HG03108 (cell line): Measurements from ENCODE around the gene ATRAID.
A peak's percentile ranks its signal among the peaks of the same experiment; 100 is the strongest.
"Not testable (repeated sequence)": the region's sequence is repeated elsewhere in the genome, so short reads cannot be mapped to it uniquely, and the experiment has no call there.

Experiments
- ATAC-seq: cut with Tn5 transposase; IDR thresholded peaks from one replicate; pipeline ENCODE4 v1.9.1; 2021; ENCODE audit warnings: moderate library complexity; ENCODE audit not compliant: unreplicated experiment

Gene ATRAID

GRCh38 chr2:27191070-27191829 is 20.6 kb upstream of the ATRAID start:
- ATAC-seq = no peak

- no peak for ATAC-seq
Measured at GRCh38 chr2:27194538-27195354, 17.1 kb upstream of the ATRAID start.

- ATAC-seq = not testable (repeated sequence)
Measured at GRCh38 chr2:27195799-27196198, 16.0 kb upstream of the ATRAID start.

GRCh38 chr2:27198068-27198467 is 13.8 kb upstream of the ATRAID start:
- not testable (repeated sequence) for ATAC-seq

GRCh38 chr2:27198627-27199026 is 13.2 kb upstream of the ATRAID start:
- no peak for ATAC-seq

- ATAC-seq = no peak
Measured at GRCh38 chr2:27199241-27199640, 12.6 kb upstream of the ATRAID start.

GRCh38 chr2:27201675-27202074 is 10.2 kb upstream of the ATRAID start:
- no peak for ATAC-seq

GRCh38 chr2:27202854-27203253 is 9.0 kb upstream of the ATRAID start:
- no peak for ATAC-seq

GRCh38 chr2:27203741-27204140 is 8.1 kb upstream of the ATRAID start:
- no peak for ATAC-seq

- ATAC-seq = no peak
Measured at GRCh38 chr2:27204566-27204965, 7.3 kb upstream of the ATRAID start.

GRCh38 chr2:27205206-27205605 is 6.6 kb upstream of the ATRAID start:
- ATAC-seq = no peak

GRCh38 chr2:27206346-27206745 is 5.5 kb upstream of the ATRAID start:
- no peak for ATAC-seq

- no peak for ATAC-seq
Measured at GRCh38 chr2:27208486-27209050, 3.3 kb upstream of the ATRAID start.

- no peak for ATAC-seq
Measured at GRCh38 chr2:27209621-27210401, 2.0 kb upstream of the ATRAID start.

- ATAC-seq = peak; percentile 3
Measured at GRCh38 chr2:27211241-27211942, 449 bp upstream of the ATRAID start.

- ATAC-seq = peak; percentile 2
Measured at GRCh38 chr2:27212626-27213471, 1.0 kb downstream of the ATRAID start.

- ATAC-seq = no peak
Measured at GRCh38 chr2:27214941-27215340, 3.1 kb downstream of the ATRAID start.

- ATAC-seq = no peak
Measured at GRCh38 chr2:27216416-27217137, 4.7 kb downstream of the ATRAID start.
